Urinary bladder (tissue), 4 donors: ENCODE data around the gene RCAN2. TPM values are rescaled to one million over a fixed set of nuclear protein-coding genes. Genes with fewer than 3 reads are reported as not detected.

Experiments
- DNase-seq: peaks from one replicate; pipeline ENCODE4 v3.0.0-alpha.2; 2015; ENCODE audit errors: extremely low spot score
- H3K27ac ChIP-seq: one replicate; pipeline ENCODE4 v1.5.1; 2013; ENCODE audit warnings: low read depth, mild to moderate bottlenecking, moderate library complexity
- H3K36me3 ChIP-seq: one replicate; pipeline ENCODE4 v1.6.1; 2013; ENCODE audit warnings: mild to moderate bottlenecking, moderate library complexity; ENCODE audit not compliant: insufficient read depth
- H3K4me1 ChIP-seq: one replicate; pipeline ENCODE4 v1.6.1; 2013; ENCODE audit warnings: mild to moderate bottlenecking, moderate library complexity; ENCODE audit not compliant: insufficient read depth
- H3K4me3 ChIP-seq: one replicate; pipeline ENCODE4 v1.5.1; 2013; ENCODE audit warnings: low read depth, low read length
- WGBS: extraction: QIAGEN DNeasy Blood & Tissue Kit; methylation state at CpG from one replicate; pipeline ENCODE4 v1.1.7; 2013; 5-methylcytosine and 5-hydroxymethylcytosine counted together
- polyA plus RNA-seq: library from polyadenylated mRNA; stranded (reverse); fragments of 200-250 nt; gene quantifications from one replicate; pipeline ENCODE4 v1.2.3, GENCODE V29; 2013
- total RNA-seq: library from RNA; depleted of rRNA; stranded (reverse); fragments of >200 nt; gene quantifications from one replicate; pipeline ENCODE4 v1.2.3, GENCODE V29; 2014
- donor health status: healthy with polysubstance abuse.
- donor health status: healthy.

The RCAN2 gene
- total and polyA plus RNA-seq, 2 donors: 23.7 to 60.2 TPM

DNA sequence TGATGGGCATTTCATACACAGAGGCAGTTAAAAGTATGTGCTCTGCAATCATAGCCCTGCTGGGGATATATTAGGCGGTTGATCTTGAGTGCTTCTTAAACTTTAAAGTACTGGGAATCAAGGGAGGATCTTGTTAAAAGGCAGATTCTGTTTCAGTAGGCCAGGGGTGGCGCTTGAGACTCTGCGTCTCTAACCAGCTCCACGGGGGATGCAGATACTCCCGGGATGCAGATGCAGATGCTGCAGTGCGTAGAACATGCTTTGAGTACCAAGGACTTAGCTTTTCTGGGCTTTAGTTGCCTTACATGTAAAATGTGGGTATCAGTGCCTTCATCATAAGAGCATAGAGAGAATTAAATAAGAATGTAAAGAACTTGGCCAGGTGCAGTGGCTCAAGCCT, 276.0 kb downstream of the RCAN2 start:
- Histone ChIP-seq H3K4me3 (no peak overlapping the region), H3K36me3 (no peaks in the 10 kb centered on the region), H3K27ac (no peak overlapping the region), H3K4me1 (no peaks in the 10 kb centered on the region)
- DNase-seq: no peak
- WGBS: 75% methylated on average over 6 of the region's 6 CpGs

DNA sequence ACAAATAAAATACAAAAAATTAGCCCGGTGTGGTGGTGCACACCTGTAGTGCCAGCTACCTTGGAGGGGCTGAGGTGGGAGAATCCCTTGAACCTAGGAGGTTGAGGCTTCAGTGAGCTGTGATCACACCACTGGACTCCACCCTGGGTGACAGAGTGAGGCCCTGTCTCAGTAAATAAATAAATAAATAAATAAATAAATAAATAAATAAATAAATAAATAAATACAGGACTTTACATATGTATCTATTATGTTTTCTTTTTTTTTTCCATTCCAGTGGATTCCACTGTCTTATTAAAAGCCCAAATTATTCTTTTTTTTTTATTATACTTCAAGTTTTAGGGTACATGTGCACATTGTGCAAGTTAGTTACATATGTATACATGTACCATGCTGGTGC, 279.3 kb downstream of the RCAN2 start:
- WGBS: 98% methylated on average over 1 of the region's 1 CpG
- DNase-seq: no peak
- Histone ChIP-seq H3K4me3 (no peak overlapping the region), H3K36me3 (no peaks in the 10 kb centered on the region), H3K4me1 (no peaks in the 10 kb centered on the region), H3K27ac (no peak overlapping the region)

GRCh38 chr6:46210294-46210693, 281.0 kb downstream of the RCAN2 start:
- H3K27ac ChIP-seq: no peak overlapping the region
- WGBS: 91% methylated on average over 5 of the region's 5 CpGs
- no peaks in the 10 kb centered on the region for H3K4me1 ChIP-seq
- no peak overlapping the region for H3K4me3 ChIP-seq
- no peaks in the 10 kb centered on the region for H3K36me3 ChIP-seq
- no peak for DNase-seq

GRCh38 chr6:46208303-46208702, 282.9 kb downstream of the RCAN2 start:
- Histone ChIP-seq H3K4me1 (no peaks in the 10 kb centered on the region), H3K27ac (no peak overlapping the region), H3K4me3 (no peak overlapping the region), H3K36me3 (no peaks in the 10 kb centered on the region)
- DNase-seq: no peak

- Histone ChIP-seq H3K27ac (no peak overlapping the region), H3K4me1 (no peaks in the 10 kb centered on the region), H3K36me3 (no peaks in the 10 kb centered on the region), H3K4me3 (no peak overlapping the region)
- 94% methylated on average over 3 of the region's 3 CpGs for WGBS
- DNase-seq: no peak
These were observed 284.1 kb downstream of the RCAN2 start for GRCh38 chr6:46207174-46207573.

DNA sequence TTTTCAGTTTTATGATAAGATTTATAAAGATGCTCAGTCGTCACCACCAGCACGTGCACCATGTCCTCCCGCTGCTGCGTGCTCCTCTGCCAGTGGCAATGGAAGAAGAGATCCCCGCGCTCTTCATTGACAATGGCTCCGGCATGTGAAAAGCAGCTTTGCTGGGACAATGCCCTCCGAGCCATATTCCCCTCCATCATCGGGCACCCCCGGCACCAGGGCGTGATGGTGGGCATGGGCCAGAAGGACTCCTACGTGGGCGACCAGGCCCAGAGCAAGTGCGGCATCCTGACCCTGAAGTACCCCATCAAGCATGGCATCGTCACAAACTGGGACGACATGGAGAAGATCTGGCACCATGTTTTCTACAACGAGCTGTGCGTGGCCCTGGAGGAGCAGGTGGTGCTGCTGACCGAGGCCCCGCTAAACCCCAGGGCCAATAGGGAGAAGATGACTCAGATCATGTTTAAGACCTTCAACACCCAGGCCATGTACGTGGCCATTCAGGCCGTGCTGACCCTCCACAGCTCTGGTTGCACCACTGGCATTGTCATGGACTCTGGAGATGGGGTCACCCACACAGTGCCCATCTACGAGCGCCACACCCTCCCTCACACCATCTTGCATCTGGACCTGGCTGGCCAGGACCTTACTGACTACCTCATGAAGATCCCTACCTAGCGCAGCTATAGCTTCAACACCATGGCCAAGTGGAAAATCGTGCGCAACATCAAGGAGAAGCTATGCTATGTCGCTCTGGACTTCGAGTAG, 286.2 kb downstream of the RCAN2 start:
- 97% methylated on average over 29 of the region's 29 CpGs for WGBS
- Histone ChIP-seq H3K27ac (no peak overlapping the region), H3K4me1 (no peaks in the 10 kb centered on the region), H3K4me3 (no peak overlapping the region), H3K36me3 (no peaks in the 10 kb centered on the region)
- DNase-seq: no peak

GRCh38 chr6:46203391-46204177, 287.7 kb downstream of the RCAN2 start:
- H3K4me3 ChIP-seq: no peak overlapping the region
- peak; percentile 41 for DNase-seq

GRCh38 chr6:46201702-46202101, 289.5 kb downstream of the RCAN2 start:
- DNase-seq: no peak
- Histone ChIP-seq H3K4me1 (no peaks in the 10 kb centered on the region), H3K27ac (no peak overlapping the region), H3K36me3 (no peaks in the 10 kb centered on the region), H3K4me3 (no peak overlapping the region)
- WGBS: 85% methylated on average over 4 of the region's 4 CpGs

More at GRCh38 chr6:46203391-46204177, 287.7 kb downstream of the RCAN2 start:
- 62% methylated on average over 2 of the region's 2 CpGs for WGBS
- H3K36me3 ChIP-seq: no peaks in the 10 kb centered on the region
- no peak overlapping the region for H3K27ac ChIP-seq
- H3K4me1 ChIP-seq: no peaks in the 10 kb centered on the region

DNA sequence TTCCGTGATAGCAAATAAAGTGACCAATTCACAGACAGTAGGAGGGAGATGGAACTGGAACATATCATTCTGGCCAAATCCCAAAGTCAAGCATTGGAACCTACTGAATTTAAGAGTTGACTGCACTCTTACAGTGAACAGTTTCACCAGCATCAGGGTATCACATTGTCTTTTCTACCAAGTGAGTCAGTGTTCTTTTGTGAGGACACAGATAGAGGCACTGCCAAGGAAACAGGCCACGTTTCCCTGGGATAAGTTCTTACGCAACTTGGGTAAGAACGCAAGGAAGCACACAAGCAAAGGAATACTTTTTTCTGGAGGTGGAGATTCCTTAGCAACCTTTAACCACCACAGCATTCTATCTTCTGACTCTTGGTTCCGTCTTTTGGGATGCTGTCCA, 291.9 kb downstream of the RCAN2 start:
- Histone ChIP-seq H3K4me3 (no peak overlapping the region), H3K36me3 (no peaks in the 10 kb centered on the region), H3K27ac (no peak overlapping the region), H3K4me1 (no peaks in the 10 kb centered on the region)
- no peak for DNase-seq
- WGBS: 82% methylated on average over 5 of the region's 5 CpGs

- 47% methylated on average over 1 of the region's 1 CpG for WGBS
- Histone ChIP-seq H3K27ac (no peak overlapping the region), H3K4me1 (peaks cover 2% of the 10 kb centered on the region), H3K4me3 (no peak overlapping the region), H3K36me3 (no peaks in the 10 kb centered on the region)
- DNase-seq: no peak
These were observed 299.3 kb downstream of the RCAN2 start for GRCh38 chr6:46191961-46192360.

DNA sequence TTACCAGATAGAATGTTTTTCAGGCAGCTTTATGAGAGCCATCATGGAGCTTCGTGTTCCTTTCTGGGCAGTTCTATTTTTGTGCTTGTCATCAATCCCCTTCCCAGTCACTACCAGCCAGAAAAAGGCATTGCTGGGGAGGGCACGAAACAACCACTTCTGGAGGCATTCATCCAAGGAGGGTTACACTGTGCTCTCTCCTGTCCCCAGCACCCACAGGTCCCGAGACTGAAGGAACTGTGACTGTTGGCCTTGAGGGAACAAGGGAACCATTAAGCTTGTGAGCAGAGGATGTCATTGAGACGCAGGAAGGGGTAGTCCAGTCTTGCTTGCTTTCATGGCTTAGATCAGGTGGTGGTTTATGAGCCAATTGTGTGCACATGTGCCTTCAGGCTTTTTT, 300.4 kb downstream of the RCAN2 start:
- Histone ChIP-seq H3K36me3 (no peaks in the 10 kb centered on the region), H3K27ac (no peak overlapping the region), H3K4me1 (peaks cover 2% of the 10 kb centered on the region), H3K4me3 (no peak overlapping the region)
- DNase-seq: no peak
- WGBS: 74% methylated on average over 4 of the region's 4 CpGs

DNA sequence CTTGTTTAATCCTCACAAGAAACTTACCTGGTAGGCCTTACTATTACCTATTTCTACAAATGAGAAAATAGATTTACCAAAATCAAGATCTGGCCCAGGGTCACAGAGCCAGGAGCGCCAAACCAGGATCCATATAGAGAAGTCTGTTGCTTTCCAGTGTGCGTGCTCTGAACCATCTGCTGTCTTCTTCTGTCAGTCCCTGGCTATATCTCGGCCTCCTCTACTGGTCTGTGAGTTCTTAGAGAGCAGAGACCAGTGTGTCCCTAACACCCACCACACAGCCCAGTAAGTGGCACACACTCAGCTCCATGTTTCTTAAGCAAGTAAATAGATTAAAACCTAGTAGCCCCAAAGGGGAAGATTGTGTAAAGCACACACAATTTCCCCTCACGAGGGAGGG, 301.5 kb downstream of the RCAN2 start:
- DNase-seq: no peak
- H3K27ac ChIP-seq: no peak overlapping the region
- H3K36me3 ChIP-seq: no peaks in the 10 kb centered on the region
- peaks cover 2% of the 10 kb centered on the region for H3K4me1 ChIP-seq
- no peak overlapping the region for H3K4me3 ChIP-seq
- WGBS: 99% methylated on average over 4 of the region's 4 CpGs

DNA sequence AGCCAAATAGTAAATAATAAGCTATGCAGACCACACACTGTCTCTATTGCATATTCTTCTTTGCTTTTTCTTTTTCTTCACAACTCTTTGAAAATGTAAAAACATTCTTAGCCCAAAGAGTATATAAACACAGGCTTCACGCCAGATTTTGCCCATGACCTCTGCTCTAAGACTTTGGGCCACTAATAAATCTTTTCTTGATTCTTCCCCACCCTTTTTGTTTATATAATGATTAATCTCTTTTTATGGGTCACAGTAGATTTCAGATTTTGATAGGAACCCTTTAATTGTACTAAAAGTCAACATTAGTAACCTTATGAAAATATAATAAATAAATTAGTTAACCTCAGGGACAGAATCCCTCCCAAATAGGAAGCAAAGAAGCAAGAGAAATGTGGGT, 304.7 kb downstream of the RCAN2 start:
- Histone ChIP-seq H3K27ac (no peak overlapping the region), H3K36me3 (no peaks in the 10 kb centered on the region), H3K4me3 (no peak overlapping the region), H3K4me1 (no peaks in the 10 kb centered on the region)
- WGBS: 58% methylated on average over 1 of the region's 1 CpG
- no peak for DNase-seq

DNA sequence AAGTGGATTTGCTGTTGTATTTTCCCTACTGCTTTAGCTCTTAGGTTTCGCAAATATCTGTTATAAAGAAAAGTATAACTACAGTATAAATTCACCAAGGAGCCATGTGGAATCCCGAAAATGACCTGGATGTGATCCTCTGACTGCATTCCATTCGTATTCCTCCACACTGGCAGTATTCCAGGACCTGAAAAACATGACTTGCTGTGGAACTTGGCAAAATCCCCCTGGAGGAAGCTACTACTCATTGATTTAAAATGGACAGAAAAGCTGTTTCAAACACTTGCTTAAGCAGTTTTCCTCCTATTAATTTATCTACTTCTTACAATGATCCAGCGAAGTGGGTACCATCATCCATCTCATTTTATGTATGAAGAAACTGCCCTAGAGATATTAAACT, 307.1 kb downstream of the RCAN2 start:
- no peaks in the 10 kb centered on the region for H3K4me1 ChIP-seq
- 47% methylated on average over 4 of the region's 4 CpGs for WGBS
- DNase-seq: no peak

More for the DNA sequence above, 307.1 kb downstream of the RCAN2 start:
- Histone ChIP-seq H3K4me3 (no peak overlapping the region), H3K27ac (no peak overlapping the region), H3K36me3 (no peaks in the 10 kb centered on the region)
